GM12874 (cell line): ENCODE measurements around the gene ELP1.

Experiments
- CTCF ChIP-seq: IDR thresholded peaks from 2 replicates; pipeline ENCODE4 v1.5.1; 2011; ENCODE audit warnings: low read depth, mild to moderate bottlenecking, control low read depth, low read length, moderate library complexity; ENCODE audit not compliant: insufficient read depth

Gene ELP1

GRCh38 chr9:108836319-108836718 lies 97.6 kb downstream of the ELP1 start:
- TF ChIP-seq CTCF, result no peak

- TF ChIP-seq CTCF, result no peak
These were observed 98.1 kb downstream of the ELP1 start for GRCh38 chr9:108835831-108836230.

GRCh38 chr9:108834959-108835665 lies 98.8 kb downstream of the ELP1 start:
- TF ChIP-seq CTCF, result no peak

- no peak for TF ChIP-seq CTCF
These were observed 101.8 kb downstream of the ELP1 start for GRCh38 chr9:108832179-108832500.

- no peak for TF ChIP-seq CTCF
These were observed 102.3 kb downstream of the ELP1 start for GRCh38 chr9:108831496-108832178.

- no peak for TF ChIP-seq CTCF
These were observed 103.7 kb downstream of the ELP1 start for GRCh38 chr9:108830272-108830671.

GRCh38 chr9:108823829-108824228 lies 110.1 kb downstream of the ELP1 start:
- no peak for TF ChIP-seq CTCF
